ENCODE results near the gene TRIM62. TPM values are rescaled to one million over a fixed set of nuclear protein-coding genes. Genes with fewer than 3 reads are reported as not detected.

The TRIM62 gene
- total RNA-seq, 3 donors from 2014 or later: 4.3 to 10.8 (median 7.2) TPM

DNA sequence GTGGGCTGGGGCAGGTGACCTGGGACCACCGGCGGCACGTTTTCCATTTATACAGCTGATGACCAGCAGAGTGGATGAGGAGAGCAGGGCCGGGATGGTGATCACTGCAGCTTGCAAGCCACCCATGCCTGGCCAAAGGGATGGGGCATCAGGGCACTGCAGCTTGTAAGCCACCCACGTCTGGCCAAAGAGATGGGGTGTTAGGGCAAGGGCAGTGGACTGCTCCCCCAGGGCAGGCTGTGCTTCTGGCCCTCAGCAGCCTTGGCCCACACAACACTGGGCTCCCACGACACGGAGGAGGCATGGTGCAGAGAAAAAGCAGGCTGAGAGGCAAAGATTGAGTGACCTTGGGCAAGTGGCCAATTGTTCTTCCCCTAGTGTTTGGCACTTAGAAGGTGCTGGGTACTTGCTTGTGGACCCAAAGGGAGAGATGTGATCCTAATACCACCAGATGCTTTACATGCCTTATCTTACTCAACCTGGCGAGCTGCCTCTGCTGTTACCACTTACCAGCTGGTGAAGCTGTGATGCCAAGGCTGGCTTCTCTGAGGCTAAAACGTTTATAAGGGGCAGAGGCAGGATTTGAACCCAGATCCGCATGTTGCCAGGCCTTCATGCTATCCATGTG, 48.3 kb downstream of the TRIM62 start:
- Histone ChIP-seq H3K4me3 (no peak overlapping the region), H3K27me3 (no peaks in the 10 kb centered on the region), H3K36me3 (no peaks in the 10 kb centered on the region), H3K27ac (no peak overlapping the region), H3K4me1 (no peaks in the 10 kb centered on the region), H3K9me3 (no peaks in the 10 kb centered on the region)
- intact Hi-C loops (cut with DNase I; ENCODE audit: low total_unique reads): no loop called here
- DNase-seq (ENCODE audit: low spot score in 2 of 2): no peak
- no peak for TF ChIP-seq POLR2A (IDR thresholded peaks at IDR 0.05)
- no peak for TF ChIP-seq POLR2AphosphoS5 (IDR thresholded peaks at IDR 0.05)
- TF ChIP-seq CTCF (IDR thresholded peaks at IDR 0.05): no peak

DNA sequence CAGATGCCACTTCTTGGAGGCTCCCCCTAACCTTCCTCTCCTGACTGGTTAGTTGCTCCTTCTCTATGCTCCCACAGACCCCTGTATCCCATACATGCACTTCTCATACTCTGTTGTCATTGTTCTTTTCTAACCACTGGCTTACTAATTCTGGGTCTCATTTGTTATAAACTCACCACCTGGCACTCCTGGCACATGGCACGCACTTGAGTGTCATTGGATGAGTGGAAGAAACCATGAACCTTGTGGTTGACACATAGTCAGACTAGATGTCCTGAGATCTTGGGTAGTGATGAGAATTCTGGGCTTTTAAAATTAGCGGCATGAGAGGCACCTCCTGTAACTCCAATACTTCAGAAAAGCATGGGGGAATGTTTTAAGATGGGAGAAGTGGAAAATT, 49.3 kb downstream of the TRIM62 start:
- Histone ChIP-seq H3K27me3 (no peaks in the 10 kb centered on the region), H3K4me3 (no peak overlapping the region), H3K9me3 (no peaks in the 10 kb centered on the region), H3K4me1 (no peaks in the 10 kb centered on the region), H3K27ac (no peak overlapping the region), H3K36me3 (no peaks in the 10 kb centered on the region)
- no peak for DNase-seq (ENCODE audit: low spot score in 2 of 2)
- TF ChIP-seq POLR2AphosphoS5 (IDR thresholded peaks at IDR 0.05): no peak
- no peak for TF ChIP-seq CTCF (IDR thresholded peaks at IDR 0.05)
- no peak for TF ChIP-seq POLR2A (IDR thresholded peaks at IDR 0.05)
- intact Hi-C loops (cut with DNase I; ENCODE audit: low total_unique reads): no loop called here

DNA sequence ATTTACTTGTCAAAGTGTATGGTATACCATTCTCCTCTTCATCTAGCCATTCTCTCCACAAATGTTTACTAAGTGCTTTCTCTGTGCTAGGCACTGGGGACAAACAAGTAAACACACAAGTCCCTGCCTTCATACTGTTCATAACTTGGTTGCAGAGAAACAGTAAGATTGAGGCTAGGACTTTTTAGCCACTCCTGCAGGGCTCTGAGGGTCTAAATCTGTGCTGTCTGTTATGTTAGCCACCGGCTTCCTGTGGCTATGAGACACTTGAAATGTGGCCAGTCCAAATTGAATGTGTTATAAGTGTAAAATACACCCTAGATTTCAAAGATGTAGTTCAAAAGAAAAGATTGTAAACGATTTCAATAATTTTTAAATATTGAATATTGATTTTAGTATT, 50.7 kb downstream of the TRIM62 start:
- TF ChIP-seq POLR2AphosphoS5 (IDR thresholded peaks at IDR 0.05) (no peak), CTCF (IDR thresholded peaks at IDR 0.05) (no peak), POLR2A (IDR thresholded peaks at IDR 0.05) (no peak)
- Histone ChIP-seq H3K27me3 (no peaks in the 10 kb centered on the region), H3K4me3 (no peak overlapping the region), H3K9me3 (no peaks in the 10 kb centered on the region), H3K27ac (no peak overlapping the region), H3K36me3 (no peaks in the 10 kb centered on the region), H3K4me1 (peaks cover 0 to 4% of the 10 kb centered on the region in 2 donors)
- intact Hi-C loops (cut with DNase I; ENCODE audit: low total_unique reads): no loop called here
- no peak for DNase-seq (ENCODE audit: low spot score in 2 of 2)

DNA sequence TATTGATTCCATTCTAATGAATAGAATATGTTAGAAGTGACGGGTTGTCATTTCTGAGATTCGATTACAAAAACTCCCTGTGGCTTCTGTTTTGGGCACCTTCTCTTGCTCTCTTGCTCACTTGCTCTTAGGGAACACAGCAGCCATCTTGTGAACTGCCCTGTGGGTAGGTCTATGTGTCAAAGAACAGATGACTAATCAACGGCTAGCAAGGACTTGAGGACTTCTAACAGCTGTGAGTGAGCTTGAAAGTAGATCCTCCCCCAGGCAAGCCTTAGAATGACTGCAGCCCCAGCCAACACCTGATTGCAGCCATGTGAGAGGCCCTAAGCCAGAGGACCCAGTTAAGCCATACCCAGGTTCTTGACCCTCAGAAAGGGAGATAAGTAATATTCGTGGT, 51.5 kb downstream of the TRIM62 start:
- no peak for DNase-seq (ENCODE audit: low spot score in 2 of 2)
- TF ChIP-seq POLR2A (IDR thresholded peaks at IDR 0.05): no peak
- TF ChIP-seq CTCF (IDR thresholded peaks at IDR 0.05): no peak
- no peak for TF ChIP-seq POLR2AphosphoS5 (IDR thresholded peaks at IDR 0.05)
- intact Hi-C loops (cut with DNase I; ENCODE audit: low total_unique reads): no loop called here
- no peaks in the 10 kb centered on the region for H3K36me3 ChIP-seq
- H3K27me3 ChIP-seq: no peaks in the 10 kb centered on the region
- H3K9me3 ChIP-seq: no peaks in the 10 kb centered on the region
- no peak overlapping the region for H3K4me3 ChIP-seq
- H3K4me1 ChIP-seq: peaks cover 0 to 5% of the 10 kb centered on the region in 2 donors
- H3K27ac ChIP-seq: no peak overlapping the region

DNA sequence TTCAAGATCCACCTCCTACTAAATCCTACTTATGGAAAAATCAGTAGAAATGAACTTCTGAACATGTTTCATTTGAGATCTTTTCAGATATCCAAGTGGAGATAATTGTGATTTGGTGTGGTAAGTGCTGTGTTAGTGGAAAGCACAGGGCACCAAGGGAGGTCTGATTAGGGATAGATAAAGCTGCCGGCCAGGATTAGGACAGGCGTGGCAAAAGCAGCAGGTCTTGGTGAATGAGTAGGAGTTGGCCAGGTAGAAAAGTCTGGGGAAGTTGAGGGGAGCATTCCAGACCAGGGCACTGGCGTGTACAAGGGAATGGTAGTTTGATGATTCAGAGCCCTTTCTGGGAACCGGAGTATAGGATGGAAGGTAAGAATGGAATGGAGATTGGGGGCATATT, 53.1 kb downstream of the TRIM62 start:
- TF ChIP-seq POLR2AphosphoS5 (IDR thresholded peaks at IDR 0.05): no peak
- TF ChIP-seq CTCF (IDR thresholded peaks at IDR 0.05): no peak
- no peak for TF ChIP-seq POLR2A (IDR thresholded peaks at IDR 0.05)
- Histone ChIP-seq H3K36me3 (no peaks in the 10 kb centered on the region), H3K9me3 (no peaks in the 10 kb centered on the region), H3K4me1 (peaks cover 0 to 5% of the 10 kb centered on the region in 2 donors), H3K27ac (no peak overlapping the region), H3K4me3 (no peak overlapping the region), H3K27me3 (no peaks in the 10 kb centered on the region)
- intact Hi-C loops (cut with DNase I; ENCODE audit: low total_unique reads): loop anchor here (1.0 kb wide), 1 partner anchor 37 kb away; no protein-coding TSS in a partner anchor
- no peak for DNase-seq (ENCODE audit: low spot score in 2 of 2)

All from breast epithelium (tissue), 4 donors.